Ovary (tissue), 3 donors: ENCODE measurements around the gene ACACB.

Source experiments
- CTCF ChIP-seq, 3 donors: fragments of 450-650 bp in 2 of 3; fragments of 200-600 bp in 1 of 3; IDR thresholded peaks; one replicate each; pipeline versions ENCODE4 v1.5.1 to v1.8.0; 2016 to 2022; ENCODE audit warnings: antibody characterized with exemption in 3 of 3, mild to moderate bottlenecking in 1 of 3
- POLR2A ChIP-seq: fragments of 450-650 bp; IDR thresholded peaks from one replicate; pipeline ENCODE4 v1.6.1; 2017; ENCODE audit warnings: antibody characterized with exemption, mild to moderate bottlenecking, moderate library complexity
- donor health status: DM: no; HTN: no; CAD: no.

GRCh38 chr12:109290061-109290460 lies 173.7 kb downstream of the ACACB start:
- TF ChIP-seq CTCF (IDR thresholded peaks at IDR 0.05) (no peak), POLR2A (no peak)
